NCI-H524 (cell line): Measurements from ENCODE around the gene FOS.
"Not testable (repeated sequence)": the region's sequence is repeated elsewhere in the genome, so short reads cannot be mapped to it uniquely, and the experiment has no call there.

ENCODE experiments used
- DNase-seq, 2 experiments: peaks; one replicate each; lab custom pipeline; 2025; lab: John Stamatoyannopoulos, UW

FOS gene

GRCh38 chr14:75277008-75277814 is 1.4 kb upstream of the FOS start:
- DNase-seq, result peak; percentile 46 to 80

GRCh38 chr14:75277815-75278421 is 710 bp upstream of the FOS start:
- DNase-seq, result no peak

GRCh38 chr14:75279153-75279762 is 630 bp downstream of the FOS start:
- DNase-seq, result peak in 1 of 2 experiments; percentile 62

GRCh38 chr14:75279763-75280290 is 1.2 kb downstream of the FOS start:
- no peak for DNase-seq

GRCh38 chr14:75280291-75280830 is 1.7 kb downstream of the FOS start:
- no peak for DNase-seq

- DNase-seq, result no peak
Observed at GRCh38 chr14:75280831-75281653, 2.4 kb downstream of the FOS start.

GRCh38 chr14:75281654-75282019 is 3.0 kb downstream of the FOS start:
- DNase-seq, result no peak

- DNase-seq, result no peak
Observed at GRCh38 chr14:75282170-75282554, 3.5 kb downstream of the FOS start.

GRCh38 chr14:75282555-75283161 is 4.0 kb downstream of the FOS start:
- DNase-seq, result not testable (repeated sequence)

- no peak for DNase-seq
Observed at GRCh38 chr14:75283162-75283832, 4.7 kb downstream of the FOS start.

GRCh38 chr14:75283833-75284563 is 5.4 kb downstream of the FOS start:
- no peak for DNase-seq

GRCh38 chr14:75285331-75285730 is 6.7 kb downstream of the FOS start:
- DNase-seq, result no peak

- DNase-seq, result no peak
Observed at GRCh38 chr14:75286313-75286712, 7.7 kb downstream of the FOS start.

GRCh38 chr14:75289840-75290388 is 11.3 kb downstream of the FOS start:
- no peak for DNase-seq

- DNase-seq, result no peak
Observed at GRCh38 chr14:75290851-75291250, 12.2 kb downstream of the FOS start.

GRCh38 chr14:75291331-75291730 is 12.7 kb downstream of the FOS start:
- no peak for DNase-seq

- DNase-seq, result no peak
Observed at GRCh38 chr14:75292101-75292563, 13.5 kb downstream of the FOS start.

GRCh38 chr14:75292886-75293285 is 14.3 kb downstream of the FOS start:
- DNase-seq, result no peak

- peak; percentile 88 to 95 for DNase-seq
Observed at GRCh38 chr14:75293920-75294648, 15.5 kb downstream of the FOS start.
